Prostate gland (tissue), 2 donors: ENCODE results near the gene CELF2. TPM values are rescaled to one million over a fixed set of nuclear protein-coding genes. Genes with fewer than 3 reads are reported as not detected.

Source experiments
- DNase-seq: peaks from one replicate; pipeline ENCODE4 v3.0.0-alpha.2; 2019; ENCODE audit warnings: low spot score
- H3K27ac ChIP-seq, 2 donors: fragments of 200-600 bp; sonication (generic); 2 replicates each; pipeline ENCODE4 v1.5.1; 2017 to 2019
- H3K27me3 ChIP-seq: fragments of 200-600 bp; sonication (generic); replicated peaks from 2 replicates; pipeline ENCODE4 v1.5.1; 2019; ENCODE audit not compliant: insufficient read depth
- H3K36me3 ChIP-seq, 2 donors: fragments of 200-600 bp; sonication (generic); 1 replicate in 1 of 2; 2 replicates in 1 of 2; pipeline versions ENCODE4 v1.5.1 to v1.8.1; 2017 to 2019
- H3K4me1 ChIP-seq: fragments of 200-600 bp; sonication (generic); replicated peaks from 2 replicates; pipeline ENCODE4 v1.5.1; 2019
- H3K4me3 ChIP-seq, 2 donors: fragments of 200-600 bp; sonication (generic); 2 replicates each; pipeline ENCODE4 v1.5.1; 2017 to 2019
- H3K9me3 ChIP-seq: fragments of 200-600 bp; sonication (generic); 2 replicates; pipeline ENCODE4 v1.5.1; 2017
- POLR2A ChIP-seq: fragments of 450-650 bp; IDR thresholded peaks from one replicate; pipeline ENCODE4 v1.6.1; 2016; ENCODE audit warnings: antibody characterized with exemption, mild to moderate bottlenecking
- POLR2AphosphoS5 ChIP-seq: sonication (generic); formaldehyde crosslinking; IDR thresholded peaks from one replicate; pipeline ENCODE4 v1.6.1; 2017; ENCODE audit warnings: antibody characterized with exemption
- WGBS: methylation state at CpG from one replicate; pipeline ENCODE4 v1.1.5; 2018; 5-methylcytosine and 5-hydroxymethylcytosine counted together
- intact Hi-C: fragments of 100-400 bp; cut with DNase I; formaldehyde crosslinking; loops from one replicate; pipeline ENCODE4 v1.14.2; 2022
- total RNA-seq, 2 donors: library from RNA; depleted of rRNA; stranded (reverse); fragments of >200 nt; gene quantifications; one replicate each; pipeline ENCODE4 v1.1.0, GENCODE V29; 2016
- TF ChIP-seq, protein P1 (sequence below), 4 experiments: fragments of 200-600 bp in 2 of 4; fragments of 450-650 bp in 2 of 4; sonication (generic) in 2 of 4; IDR thresholded peaks; 1 replicate in 3 of 4; 2 replicates in 1 of 4; pipeline ENCODE4 v1.5.1; 2016 to 2019; ENCODE audit warnings: antibody characterized with exemption in 4 of 4, mild to moderate bottlenecking in 2 of 4, moderate library complexity in 2 of 4

Gene CELF2
- total RNA-seq, 2 donors from 2014 or later = 19.2 to 43.2 TPM

DNA sequence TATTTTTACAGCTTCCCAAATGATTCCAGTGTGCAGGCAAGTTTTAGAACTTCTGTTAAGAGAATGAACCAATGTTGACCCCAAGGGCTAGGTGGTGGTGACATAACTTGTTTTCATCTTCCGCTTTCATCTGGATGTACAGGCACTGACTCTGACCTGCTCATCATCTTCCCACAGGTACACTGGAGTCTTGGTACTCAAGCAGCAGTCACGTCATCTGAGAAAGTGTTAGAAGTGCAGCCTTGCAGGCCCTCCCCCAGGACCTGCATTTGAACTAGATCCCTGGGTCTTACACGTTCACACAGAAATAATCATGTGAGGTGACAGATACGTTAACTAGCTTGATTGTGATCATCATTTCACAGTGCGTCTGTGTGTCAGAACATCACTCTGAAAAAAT, 212.2 kb downstream of the CELF2 start:
- H3K27ac ChIP-seq = no peak overlapping the region
- TF ChIP-seq POLR2A (no peak), POLR2AphosphoS5 (no peak)
- TF ChIP-seq, protein P1, sequence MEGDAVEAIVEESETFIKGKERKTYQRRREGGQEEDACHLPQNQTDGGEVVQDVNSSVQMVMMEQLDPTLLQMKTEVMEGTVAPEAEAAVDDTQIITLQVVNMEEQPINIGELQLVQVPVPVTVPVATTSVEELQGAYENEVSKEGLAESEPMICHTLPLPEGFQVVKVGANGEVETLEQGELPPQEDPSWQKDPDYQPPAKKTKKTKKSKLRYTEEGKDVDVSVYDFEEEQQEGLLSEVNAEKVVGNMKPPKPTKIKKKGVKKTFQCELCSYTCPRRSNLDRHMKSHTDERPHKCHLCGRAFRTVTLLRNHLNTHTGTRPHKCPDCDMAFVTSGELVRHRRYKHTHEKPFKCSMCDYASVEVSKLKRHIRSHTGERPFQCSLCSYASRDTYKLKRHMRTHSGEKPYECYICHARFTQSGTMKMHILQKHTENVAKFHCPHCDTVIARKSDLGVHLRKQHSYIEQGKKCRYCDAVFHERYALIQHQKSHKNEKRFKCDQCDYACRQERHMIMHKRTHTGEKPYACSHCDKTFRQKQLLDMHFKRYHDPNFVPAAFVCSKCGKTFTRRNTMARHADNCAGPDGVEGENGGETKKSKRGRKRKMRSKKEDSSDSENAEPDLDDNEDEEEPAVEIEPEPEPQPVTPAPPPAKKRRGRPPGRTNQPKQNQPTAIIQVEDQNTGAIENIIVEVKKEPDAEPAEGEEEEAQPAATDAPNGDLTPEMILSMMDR (IDR thresholded peaks at IDR 0.05) = no peak
- WGBS = 96% methylated on average over 5 of the region's 5 CpGs
- H3K27me3 ChIP-seq = no peaks in the 10 kb centered on the region
- H3K4me1 ChIP-seq = peaks cover 8% of the 10 kb centered on the region
- no peaks in the 10 kb centered on the region for H3K36me3 ChIP-seq
- DNase-seq = no peak
- intact Hi-C loops = no loop called here
- H3K4me3 ChIP-seq = no peak overlapping the region
- no peaks in the 10 kb centered on the region for H3K9me3 ChIP-seq

DNA sequence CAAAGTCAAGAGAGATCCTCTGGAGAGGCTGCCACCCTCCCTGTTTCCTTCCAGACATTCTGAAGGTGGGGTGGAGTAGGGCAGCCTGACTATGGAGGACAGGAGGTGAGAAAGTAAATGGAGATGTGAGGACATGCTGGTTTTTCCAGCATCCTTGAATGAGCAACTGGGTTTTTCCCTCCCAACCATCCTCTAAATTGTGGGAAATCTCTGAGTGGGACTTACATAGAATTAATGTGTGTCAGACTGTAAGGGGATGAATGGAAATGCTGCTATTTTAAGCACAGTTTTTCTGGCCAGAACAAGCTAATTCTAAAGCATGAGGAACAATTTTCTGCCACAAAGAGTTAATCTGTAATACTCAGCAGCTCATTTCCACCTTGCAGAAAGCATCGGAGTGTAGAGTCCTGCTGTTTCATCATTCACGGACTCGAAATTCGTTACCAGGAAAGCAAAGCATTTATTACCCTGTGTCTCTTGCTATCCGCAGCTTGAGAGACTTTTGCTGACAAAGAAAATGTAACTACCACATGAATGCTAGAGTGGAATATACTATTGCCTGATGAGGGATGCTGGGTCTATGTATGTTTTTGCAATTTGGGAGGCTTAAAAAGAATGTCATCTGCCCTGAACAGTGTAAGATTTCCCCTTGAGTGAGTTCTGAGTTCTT, 213.0 kb downstream of the CELF2 start:
- TF ChIP-seq, protein P1 (IDR thresholded peaks at IDR 0.05) = no peak
- no peak for TF ChIP-seq POLR2AphosphoS5
- TF ChIP-seq POLR2A = no peak
- Histone ChIP-seq H3K9me3 (no peaks in the 10 kb centered on the region), H3K4me3 (no peak overlapping the region), H3K27me3 (no peaks in the 10 kb centered on the region), H3K36me3 (no peaks in the 10 kb centered on the region), H3K27ac (no peak overlapping the region), H3K4me1 (peaks cover 8% of the 10 kb centered on the region)
- DNase-seq = no peak
- 78% methylated on average over 5 of the region's 5 CpGs for WGBS
- intact Hi-C loops = no loop called here

DNA sequence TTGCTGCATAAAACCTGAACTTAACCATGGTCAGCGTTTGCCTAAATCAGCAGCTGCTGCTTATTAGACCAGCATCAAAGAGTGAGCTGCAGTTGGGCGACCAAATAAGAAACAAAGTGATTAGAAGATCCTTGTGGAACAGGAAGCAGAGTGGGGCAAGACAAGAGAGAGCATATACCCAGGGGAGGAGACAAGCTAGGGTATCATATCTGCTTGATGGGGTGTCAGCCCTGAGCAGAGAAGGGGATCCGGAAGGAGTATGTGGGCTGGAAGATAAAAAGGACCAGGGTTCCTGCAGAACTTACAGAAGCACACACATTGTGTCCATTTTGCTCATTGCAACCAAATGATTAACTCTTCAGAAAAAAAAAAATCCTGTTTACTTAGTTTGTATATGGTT, 213.6 kb downstream of the CELF2 start:
- H3K27me3 ChIP-seq = no peaks in the 10 kb centered on the region
- H3K36me3 ChIP-seq = no peaks in the 10 kb centered on the region
- no peak overlapping the region for H3K4me3 ChIP-seq
- no peak overlapping the region for H3K27ac ChIP-seq
- peaks cover 8% of the 10 kb centered on the region for H3K4me1 ChIP-seq
- TF ChIP-seq POLR2AphosphoS5 = no peak
- TF ChIP-seq POLR2A = no peak
- TF ChIP-seq, protein P1 (IDR thresholded peaks at IDR 0.05) = no peak
- H3K9me3 ChIP-seq = no peaks in the 10 kb centered on the region
- DNase-seq = no peak
- WGBS = 94% methylated on average over 3 of the region's 3 CpGs
- intact Hi-C loops = no loop called here

DNA sequence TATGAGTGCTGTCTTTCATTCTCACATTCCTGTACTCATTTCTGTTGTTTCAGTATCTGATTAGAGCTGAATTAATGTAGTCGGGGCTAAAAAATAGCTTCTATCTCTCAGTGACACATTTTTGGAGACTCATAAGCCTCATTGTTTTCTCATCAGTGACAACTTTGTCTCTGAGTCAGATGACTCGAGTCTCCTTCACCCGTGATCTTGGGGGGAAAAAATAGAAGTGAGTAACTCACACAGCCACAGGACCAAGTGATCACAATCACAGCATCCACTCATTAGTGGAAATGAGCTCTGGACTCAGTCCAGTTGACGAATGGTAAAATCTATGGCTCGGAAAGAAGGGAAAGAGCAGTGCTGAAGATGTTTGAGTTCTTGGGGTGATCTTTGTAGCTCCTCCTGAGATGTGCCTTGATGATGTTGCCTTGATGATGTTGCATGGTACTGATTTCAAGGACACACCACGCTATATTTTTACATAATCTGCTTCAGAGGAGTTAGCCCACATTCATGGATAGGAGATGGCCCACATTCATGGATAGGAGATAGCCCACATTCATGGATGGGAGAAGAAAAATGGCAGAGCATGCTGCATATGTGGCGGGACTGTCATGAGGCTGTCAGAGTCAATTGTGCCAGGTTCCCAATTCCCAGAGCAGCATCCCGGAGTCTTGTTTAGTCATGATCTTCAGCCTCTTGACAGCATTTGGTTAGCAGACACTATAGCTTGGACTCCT, 214.7 kb downstream of the CELF2 start:
- Histone ChIP-seq H3K9me3 (no peaks in the 10 kb centered on the region), H3K36me3 (no peaks in the 10 kb centered on the region), H3K27ac (no peak overlapping the region), H3K27me3 (no peaks in the 10 kb centered on the region), H3K4me3 (no peak overlapping the region), H3K4me1 (peaks cover 5% of the 10 kb centered on the region)
- intact Hi-C loops = no loop called here
- no peak for DNase-seq
- TF ChIP-seq, protein P1 (IDR thresholded peaks at IDR 0.05) = no peak
- TF ChIP-seq POLR2AphosphoS5 (no peak), POLR2A (no peak)
- WGBS = 87% methylated on average over 8 of the region's 8 CpGs
